Fibroblast of villous mesenchyme (primary cell): ENCODE measurements around the gene FAM13C. TPM values are rescaled to one million over a fixed set of nuclear protein-coding genes. Genes with fewer than 3 reads are reported as not detected.

Source experiments
- DNase-seq: peaks from one replicate; pipeline ENCODE4 v3.0.0-alpha.2; 2010; ENCODE audit warnings: low read depth
- H3K4me3 ChIP-seq: 2 replicates; pipeline ENCODE4 v1.5.1; 2011; ENCODE audit warnings: low read depth, mild to moderate bottlenecking, low read length
- CTCF ChIP-seq: IDR thresholded peaks from 2 replicates; pipeline ENCODE4 v1.5.1; 2012; ENCODE audit warnings: low read depth, mild to moderate bottlenecking, low read length; ENCODE audit not compliant: insufficient read depth
- total RNA-seq: library from RNA; depleted of rRNA; stranded (reverse); fragments of >200 nt; gene quantifications from 2 replicates; pipeline ENCODE4 v1.2.3, GENCODE V29; 2012

FAM13C gene
- total RNA-seq, 1 donor = 0.43 TPM

- no peak for DNase-seq
- H3K4me3 ChIP-seq = no peak overlapping the region
- no peak for TF ChIP-seq CTCF
Observed at GRCh38 chr10:59301067-59301754, 61.1 kb downstream of the FAM13C start.

GRCh38 chr10:59300386-59300785 is 62.0 kb downstream of the FAM13C start:
- no peak for TF ChIP-seq CTCF
- DNase-seq = no peak
- H3K4me3 ChIP-seq = no peak overlapping the region

- TF ChIP-seq CTCF = no peak
- no peak overlapping the region for H3K4me3 ChIP-seq
- DNase-seq = no peak
Observed at GRCh38 chr10:59299933-59300332, 62.4 kb downstream of the FAM13C start.

- TF ChIP-seq CTCF = no peak
- no peak overlapping the region for H3K4me3 ChIP-seq
- DNase-seq = no peak
Observed at GRCh38 chr10:59290448-59290847, 71.9 kb downstream of the FAM13C start.

GRCh38 chr10:59289853-59290252 is 72.5 kb downstream of the FAM13C start:
- no peak for DNase-seq
- H3K4me3 ChIP-seq = no peak overlapping the region
- TF ChIP-seq CTCF = no peak

GRCh38 chr10:59287587-59288255 is 74.6 kb downstream of the FAM13C start:
- no peak overlapping the region for H3K4me3 ChIP-seq
- no peak for DNase-seq
- no peak for TF ChIP-seq CTCF
